Stimulated activated CD8-positive, alpha-beta memory T cell treated with anti-CD3 and anti-CD28 coated beads, Interleukin-12 subunit alpha, Interleukin-12 subunit beta, amount 100 ng/mL, for 24 hours (primary cell): ENCODE data around the gene BUB3.

Source experiments
- DNase-seq: peaks from one replicate; pipeline ENCODE4 v3.0.0-alpha.2; 2020; ENCODE audit errors: extremely low read depth

Gene BUB3

DNA sequence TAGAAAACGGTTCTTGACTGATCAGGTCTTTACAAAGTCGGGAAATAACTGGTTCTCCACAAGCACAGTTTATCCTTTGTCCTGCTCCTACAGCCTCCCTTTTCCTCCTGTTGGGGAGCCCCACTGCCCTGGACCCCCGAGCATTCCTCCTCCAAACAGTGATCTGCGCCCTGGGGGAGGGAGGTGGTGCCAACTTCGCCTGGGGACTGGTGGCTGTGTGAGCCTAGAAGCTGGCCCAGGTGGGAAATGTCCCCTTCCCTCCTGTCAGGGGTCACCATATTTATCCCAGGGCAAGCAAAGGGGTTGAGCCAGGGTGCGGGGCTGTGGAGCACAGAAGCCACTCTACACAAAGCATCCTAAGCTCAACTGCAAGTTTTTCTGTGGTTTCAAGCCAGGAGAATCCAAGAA is 13.2 kb upstream of the BUB3 start:
- DNase-seq: no peak

- no peak for DNase-seq
These were observed 12.2 kb upstream of the BUB3 start for GRCh38 chr10:123141791-123142700.

DNA sequence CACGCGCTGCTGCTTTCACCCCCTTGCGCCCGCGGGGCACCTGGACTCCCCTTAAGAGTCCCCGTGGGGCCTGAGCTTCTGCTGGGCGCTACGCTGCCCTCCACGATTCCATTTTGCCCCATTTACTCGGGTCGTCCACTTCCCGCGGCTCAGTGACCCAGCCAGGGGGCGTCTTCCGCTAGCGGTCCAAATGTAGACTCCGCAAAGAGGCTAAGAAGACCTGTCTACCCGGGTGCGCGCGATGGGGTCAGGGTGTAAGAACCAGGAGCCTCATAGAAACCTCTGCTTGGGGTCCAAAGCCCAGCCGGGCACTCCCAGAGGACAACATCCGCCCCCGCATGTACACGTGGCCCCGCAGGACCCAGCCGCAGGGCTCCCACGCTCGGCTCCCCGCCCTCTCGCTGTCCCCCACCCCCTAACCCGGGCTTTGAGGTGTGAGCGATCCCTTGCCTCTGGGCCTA is 11.5 kb upstream of the BUB3 start:
- no peak for DNase-seq

DNA sequence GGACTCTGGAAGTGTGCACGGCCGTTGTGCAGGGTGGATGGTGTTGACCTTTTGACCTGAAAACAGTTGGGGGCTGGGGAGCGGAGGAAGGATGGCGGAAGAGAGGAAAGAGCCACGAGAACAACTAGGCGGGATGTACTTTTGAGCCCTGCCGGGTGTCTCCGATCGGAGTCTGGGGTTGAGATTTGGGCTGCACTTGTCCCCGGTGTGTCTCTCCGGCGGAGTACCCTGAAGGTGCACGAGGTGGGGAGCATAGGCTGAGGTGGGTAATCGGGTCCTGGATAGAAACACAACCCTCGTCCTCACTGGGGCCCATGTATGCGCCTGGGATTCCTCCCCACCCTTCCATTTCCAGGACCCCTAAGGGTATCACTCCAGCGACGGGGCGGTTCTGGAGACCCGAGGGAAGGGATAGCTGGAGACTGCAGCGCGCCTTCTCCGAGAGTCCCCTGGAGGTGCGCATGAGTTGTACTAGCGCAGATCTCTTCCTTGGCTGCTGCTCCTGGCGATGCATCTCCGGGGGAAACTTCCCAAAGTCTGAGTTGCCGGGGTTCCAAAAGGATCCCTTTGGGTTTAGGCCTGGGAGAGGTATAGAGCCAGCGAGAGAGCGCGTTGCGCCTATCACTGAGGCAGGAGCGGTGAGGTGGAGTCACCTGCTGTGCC is 10.9 kb upstream of the BUB3 start:
- no peak for DNase-seq

DNA sequence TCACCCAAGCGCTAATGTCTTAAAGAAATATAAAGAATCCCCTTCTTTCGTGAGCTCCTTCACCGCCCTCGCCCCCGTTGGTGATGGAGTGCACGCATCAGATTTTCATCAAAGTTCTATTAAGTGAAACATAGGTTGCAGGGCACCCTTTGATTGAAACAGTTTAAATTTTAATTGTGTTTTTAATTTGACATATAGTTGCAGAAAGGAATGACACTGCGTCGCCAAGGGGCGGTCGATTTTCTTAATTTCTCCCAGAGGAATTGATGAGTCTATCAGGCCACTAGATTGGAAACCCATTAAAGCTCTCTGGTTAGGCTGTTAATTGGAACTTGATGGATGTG is 10.4 kb upstream of the BUB3 start:
- DNase-seq: no peak

DNA sequence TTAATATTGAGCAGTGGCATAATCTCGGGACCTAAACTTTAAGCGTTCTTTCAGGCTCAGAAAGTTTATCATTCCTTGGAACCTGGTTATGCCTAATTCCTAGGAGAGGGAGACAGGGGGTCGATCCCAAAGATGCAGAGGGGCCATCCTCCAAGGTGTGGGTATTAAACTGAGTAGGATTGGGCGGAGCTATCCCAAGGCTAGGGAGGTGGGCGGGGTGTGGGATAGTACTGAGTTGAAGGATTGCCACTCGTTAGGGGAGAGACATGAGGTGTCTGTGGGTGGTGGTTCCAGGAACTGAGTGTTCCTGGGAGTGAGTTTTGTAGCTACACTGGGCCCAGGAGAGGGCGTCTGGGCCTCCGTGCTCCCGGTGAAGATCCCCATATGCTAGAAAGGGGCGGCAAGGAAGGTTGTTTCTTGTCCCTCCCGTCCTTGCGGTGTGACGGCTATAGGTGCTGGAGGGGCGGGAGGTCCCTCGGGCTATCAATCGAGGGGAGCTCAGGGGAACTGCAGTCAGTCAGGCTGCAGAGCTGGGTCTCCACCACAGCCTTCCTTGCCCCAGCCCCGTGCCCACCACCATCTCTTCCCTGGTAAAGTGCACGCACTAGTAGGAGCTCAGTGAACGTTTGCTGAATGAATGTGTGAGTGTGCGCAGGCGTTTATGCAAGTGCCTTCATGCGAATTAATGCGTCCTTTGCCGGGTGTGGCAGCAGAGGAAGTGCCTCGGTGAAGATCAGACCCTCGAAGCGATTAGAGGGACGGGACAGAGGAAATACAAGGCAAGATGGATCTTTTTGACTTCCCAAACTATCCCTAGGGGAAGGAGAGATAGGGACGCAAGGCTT is 9.3 kb upstream of the BUB3 start:
- no peak for DNase-seq

- no peak for DNase-seq
These were observed 8.6 kb upstream of the BUB3 start for GRCh38 chr10:123145542-123146012.

DNA sequence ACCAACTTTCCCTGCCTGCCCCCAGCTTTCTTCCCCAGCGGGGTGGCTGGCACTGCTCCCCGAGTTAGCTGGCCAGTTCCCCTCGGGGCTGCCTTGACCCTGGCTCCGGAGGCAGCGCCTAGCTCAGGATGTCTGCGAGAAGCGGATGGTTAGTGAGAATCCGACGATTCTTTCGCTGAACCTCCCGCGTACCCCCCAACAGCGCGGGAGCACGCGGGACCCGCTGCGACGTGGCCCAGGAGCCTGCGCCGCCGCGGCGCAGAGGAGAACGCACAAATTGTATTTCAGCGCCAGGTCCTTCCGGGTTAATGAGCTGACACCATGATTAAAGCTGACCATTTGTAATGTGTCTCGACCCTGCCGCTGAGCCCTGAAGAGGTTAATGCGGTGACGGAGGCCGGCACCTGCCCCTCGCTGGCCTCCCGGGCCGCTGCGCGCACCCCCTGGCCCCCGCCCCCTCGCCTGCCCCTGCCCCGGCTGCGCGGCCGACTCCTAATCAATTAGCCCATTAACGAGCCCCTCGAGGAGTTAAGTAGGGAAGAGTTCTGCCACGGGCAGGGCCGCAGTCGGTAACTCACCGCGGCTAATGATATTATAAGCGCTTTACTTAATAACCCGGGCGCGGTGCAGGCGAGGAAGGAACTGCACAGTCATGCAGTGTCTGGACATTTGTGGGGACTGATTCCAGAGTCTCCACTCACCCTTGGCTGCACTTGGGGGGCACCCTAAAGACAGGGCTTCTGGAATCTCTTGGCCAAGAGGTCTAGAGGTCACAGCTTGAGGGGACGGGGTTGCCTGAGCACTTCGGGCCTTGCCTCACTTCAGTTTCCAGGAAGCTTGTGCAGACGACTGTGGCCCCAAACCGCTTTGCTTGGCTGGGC is 7.9 kb upstream of the BUB3 start:
- DNase-seq: no peak

DNA sequence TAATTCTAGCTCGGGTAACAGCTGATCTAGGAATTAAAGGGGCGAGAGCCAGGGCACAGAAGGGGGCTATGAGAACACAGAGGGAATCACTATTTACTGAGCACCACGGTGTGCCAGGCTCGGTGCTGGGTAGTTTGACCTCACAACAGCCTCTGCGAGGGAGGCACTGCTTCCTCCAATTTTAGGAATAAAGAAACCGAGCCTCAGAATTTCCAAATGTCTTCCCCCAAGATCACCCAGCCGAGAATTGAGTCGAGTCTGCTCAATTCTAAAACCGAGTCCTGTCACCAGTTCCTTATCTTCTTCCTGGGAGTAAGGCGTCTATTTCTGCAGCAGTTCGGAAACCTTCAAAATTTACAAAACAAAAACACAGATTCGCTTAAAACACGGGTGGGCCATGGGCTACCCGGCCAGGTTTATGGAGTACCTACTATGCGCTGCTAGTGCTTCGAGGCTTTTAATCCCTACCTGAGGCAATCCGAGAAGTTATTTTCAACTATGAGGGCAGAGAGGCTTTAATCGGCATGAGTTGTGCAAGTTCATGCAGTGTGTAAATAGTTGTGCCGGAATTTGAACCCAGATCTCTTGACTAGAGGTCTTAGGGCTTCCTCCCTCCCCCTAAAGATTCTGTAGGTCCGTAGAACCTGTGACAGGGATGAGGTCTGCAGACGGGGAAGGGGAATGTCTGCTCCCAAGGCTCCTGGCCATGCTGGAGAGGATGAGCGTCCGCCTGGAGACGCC is 7.1 kb upstream of the BUB3 start:
- DNase-seq: no peak

GRCh38 chr10:123147635-123148413 is 6.4 kb upstream of the BUB3 start, which contains the start of gene HMX2:
TSS of gene HMX2 (plus strand) at chr10:123148136. CDS start at chr10:123148379, 243 bp downstream.
- no peak for DNase-seq

DNA sequence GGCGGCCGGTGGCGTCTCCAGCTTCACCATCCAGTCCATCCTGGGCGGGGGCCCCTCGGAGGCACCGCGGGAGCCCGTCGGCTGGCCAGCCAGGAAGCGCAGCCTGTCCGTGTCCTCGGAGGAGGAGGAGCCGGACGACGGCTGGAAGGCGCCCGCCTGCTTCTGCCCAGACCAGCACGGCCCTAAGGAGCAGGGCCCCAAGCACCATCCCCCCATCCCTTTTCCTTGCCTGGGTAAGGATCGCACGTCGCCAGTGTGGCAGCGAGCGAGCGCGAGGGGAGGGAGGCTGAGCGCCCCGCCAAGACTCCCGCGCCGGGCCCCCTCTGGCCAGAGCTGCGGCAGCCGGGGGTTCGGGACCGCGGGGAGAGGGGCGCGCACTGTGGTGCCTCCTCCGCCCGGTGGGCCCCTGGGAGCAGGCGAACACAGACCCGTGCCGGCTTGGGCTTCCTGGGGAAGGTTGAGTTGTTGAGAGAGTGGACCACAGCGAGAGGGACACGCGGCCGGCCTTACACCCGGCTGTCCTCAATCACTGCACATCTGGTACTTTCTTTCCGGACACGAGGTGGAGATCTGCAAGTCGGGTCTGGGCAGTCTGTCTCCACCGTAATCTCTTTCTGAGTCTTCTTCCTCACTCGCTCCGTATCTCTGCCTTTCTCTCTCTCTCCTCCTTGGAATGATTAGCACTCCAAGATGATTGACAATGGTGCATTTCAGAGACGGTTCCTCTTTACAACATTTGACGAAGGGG is 5.6 kb upstream of the BUB3 start:
- DNase-seq: no peak

- DNase-seq: no peak
These were observed 5.0 kb upstream of the BUB3 start for GRCh38 chr10:123149162-123149567.

DNA sequence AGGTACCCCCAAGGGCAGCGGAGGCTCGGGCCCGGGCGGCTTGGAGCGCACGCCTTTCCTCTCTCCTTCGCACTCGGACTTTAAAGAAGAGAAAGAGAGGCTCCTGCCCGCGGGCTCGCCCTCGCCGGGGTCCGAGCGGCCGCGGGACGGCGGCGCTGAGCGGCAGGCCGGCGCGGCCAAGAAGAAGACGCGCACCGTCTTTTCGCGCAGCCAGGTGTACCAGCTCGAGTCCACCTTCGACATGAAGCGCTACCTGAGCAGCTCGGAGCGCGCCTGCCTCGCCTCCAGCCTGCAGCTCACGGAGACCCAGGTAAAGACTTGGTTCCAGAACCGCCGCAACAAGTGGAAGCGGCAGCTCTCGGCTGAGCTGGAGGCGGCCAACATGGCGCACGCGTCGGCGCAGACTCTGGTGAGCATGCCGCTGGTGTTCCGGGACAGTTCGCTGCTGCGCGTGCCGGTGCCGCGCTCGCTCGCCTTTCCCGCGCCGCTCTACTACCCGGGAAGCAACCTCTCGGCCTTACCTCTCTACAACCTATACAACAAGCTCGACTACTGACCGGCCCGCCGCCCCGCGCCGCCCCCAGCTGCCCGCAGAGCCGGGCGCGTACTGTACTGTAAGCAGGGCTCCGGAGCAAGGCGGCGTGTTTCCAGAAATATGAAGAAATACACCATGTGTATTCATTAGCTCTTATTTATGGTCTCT is 4.5 kb upstream of the BUB3 start:
- DNase-seq: no peak

DNA sequence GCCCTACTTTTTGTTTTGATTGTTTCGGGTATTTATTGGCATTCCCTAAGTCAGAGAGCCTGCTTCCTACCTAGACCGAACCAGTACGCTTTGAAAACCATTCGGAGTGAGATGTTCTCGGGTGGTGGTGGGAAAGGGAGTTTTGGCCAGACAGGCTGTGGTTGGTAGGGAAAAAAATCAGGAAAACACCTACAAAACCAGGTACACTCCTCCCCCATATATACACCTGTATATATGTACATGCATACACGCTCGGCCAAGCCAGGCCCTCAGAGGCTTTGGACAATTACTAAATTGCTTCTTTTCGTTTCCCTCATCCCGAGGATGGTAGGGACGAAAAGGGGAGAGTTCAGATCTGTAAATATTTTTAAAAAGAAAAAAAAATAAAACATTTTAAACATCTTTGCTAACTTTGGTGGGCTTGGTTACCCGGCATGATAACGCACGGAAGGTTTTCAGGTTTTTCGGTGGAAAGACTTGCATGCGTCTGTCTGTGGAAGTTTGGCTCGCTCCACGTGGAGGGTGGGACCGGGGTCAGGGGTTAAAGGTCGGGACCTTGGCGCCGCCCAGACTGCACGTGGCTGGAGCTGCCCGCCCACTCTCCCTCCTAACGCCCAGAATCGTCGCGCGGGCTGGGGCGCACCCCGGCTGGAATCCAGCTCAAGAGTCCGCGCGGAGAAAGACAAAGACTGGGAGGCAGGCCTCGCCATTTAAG is 3.8 kb upstream of the BUB3 start:
- DNase-seq: no peak

DNA sequence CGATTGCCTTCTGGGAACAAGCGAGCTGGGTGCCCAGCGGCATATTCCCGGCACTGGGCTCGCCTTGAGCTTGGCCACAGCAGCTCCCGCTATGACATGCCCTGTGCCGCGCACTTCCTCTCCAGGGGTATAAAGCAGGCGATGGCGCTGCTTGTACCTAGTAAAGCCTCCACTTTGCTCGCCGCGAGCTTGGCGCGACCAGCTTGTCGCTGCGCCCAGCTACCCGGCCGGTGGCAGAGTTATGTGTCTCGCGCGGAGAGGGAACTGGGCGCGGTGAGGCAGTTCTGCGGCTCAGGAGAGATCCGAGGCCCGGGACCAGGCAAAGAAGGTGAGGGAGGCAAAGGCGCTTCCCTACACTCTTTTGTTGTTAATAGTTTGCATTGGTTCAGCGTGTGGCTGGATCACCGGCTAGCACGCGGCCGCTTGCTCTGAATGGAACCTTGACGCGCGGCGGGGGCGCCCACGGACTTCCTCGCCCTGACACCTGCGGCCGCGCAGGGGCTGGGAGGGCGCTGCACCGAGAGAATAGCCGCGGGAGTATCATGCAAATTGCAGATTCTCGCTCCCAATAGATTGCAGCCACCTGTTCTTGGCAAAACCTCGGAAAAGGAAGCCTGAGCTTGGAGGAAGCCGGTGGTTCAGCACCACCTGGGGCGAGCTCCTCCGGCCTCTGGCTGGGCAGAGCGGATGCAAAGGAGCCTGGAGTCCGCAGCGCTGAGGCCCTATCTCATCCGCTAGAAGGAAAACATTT is 3.0 kb upstream of the BUB3 start:
- DNase-seq: no peak

GRCh38 chr10:123151737-123152135 is 2.5 kb upstream of the BUB3 start:
- DNase-seq: no peak
